Fibroblast of lung (primary cell): ENCODE results near the gene CCL11. TPM values are rescaled to one million over a fixed set of nuclear protein-coding genes. Genes with fewer than 3 reads are reported as not detected.
A peak's percentile ranks its signal among the peaks of the same experiment; 100 is the strongest.

Experiments used
- DNase-seq, 2 donors: peaks; one replicate each; pipeline versions ENCODE4 v3.0.0 to v3.0.0-alpha.2; 2010; ENCODE audit warnings: low read depth in 2 of 2
- H2AFZ ChIP-seq: 2 replicates; pipeline ENCODE4 v1.5.1; 2012; ENCODE audit warnings: low read length, control low read depth, inconsistent platforms
- H3K27ac ChIP-seq: 2 replicates; pipeline ENCODE4 v1.5.1; 2011; ENCODE audit warnings: low read length, control low read depth; ENCODE audit not compliant: insufficient read depth
- H3K27me3 ChIP-seq: 2 replicates; pipeline ENCODE4 v1.5.1; 2011; ENCODE audit warnings: mild to moderate bottlenecking, low read length; ENCODE audit not compliant: control insufficient read depth, insufficient read depth
- H3K36me3 ChIP-seq: 2 replicates; pipeline ENCODE4 v1.5.1; 2011; ENCODE audit warnings: low read length; ENCODE audit not compliant: control insufficient read depth, insufficient read depth
- H3K4me1 ChIP-seq: 2 replicates; pipeline ENCODE4 v1.5.1; 2011; ENCODE audit warnings: low read length; ENCODE audit not compliant: control insufficient read depth, insufficient read depth; ENCODE audit errors: extremely low read depth
- H3K4me2 ChIP-seq: 2 replicates; pipeline ENCODE4 v1.5.1; 2011; ENCODE audit warnings: low read length, control low read depth; ENCODE audit not compliant: insufficient read depth; ENCODE audit errors: extremely low read depth
- H3K4me3 ChIP-seq, 4 experiments: fragments of 200-600 bp in 1 of 4; sonication (generic) in 1 of 4; replicated peaks in 1 of 4; 2 replicates each; pipeline ENCODE4 v1.5.1; 2011 to 2016; ENCODE audit warnings: low read length in 4 of 4, low read depth in 3 of 4, mild to moderate bottlenecking in 3 of 4, control low read depth in 2 of 4, inconsistent platforms in 1 of 4, mixed read lengths in 1 of 4; ENCODE audit not compliant: insufficient read depth in 1 of 4; ENCODE audit errors: control extremely low read depth in 1 of 4
- H3K79me2 ChIP-seq: 2 replicates; pipeline ENCODE4 v1.5.1; 2012; ENCODE audit warnings: mild to moderate bottlenecking, low read length, inconsistent platforms; ENCODE audit not compliant: control insufficient read depth, insufficient read depth
- H3K9ac ChIP-seq: 2 replicates; pipeline ENCODE4 v1.5.1; 2011; ENCODE audit warnings: mild to moderate bottlenecking, low read length, control low read depth; ENCODE audit not compliant: insufficient read depth
- H3K9me3 ChIP-seq: 2 replicates; pipeline ENCODE4 v1.5.1; 2012; ENCODE audit warnings: low read depth, low read length; ENCODE audit not compliant: control insufficient read depth, insufficient read depth
- H4K20me1 ChIP-seq: 2 replicates; pipeline ENCODE4 v1.5.1; 2011; ENCODE audit warnings: low read length; ENCODE audit not compliant: control insufficient read depth, insufficient read depth; ENCODE audit errors: extremely low read depth
- CTCF ChIP-seq, 2 donors: IDR thresholded peaks in 1 of 2; conservative IDR thresholded peaks in 1 of 2; 1 replicate in 1 of 2; 2 replicates in 1 of 2; pipeline ENCODE4 v1.5.1; 2011 to 2012; ENCODE audit warnings: low read length in 2 of 2, control low read depth in 1 of 2, inconsistent platforms in 1 of 2, low read depth in 1 of 2, mild to moderate bottlenecking in 1 of 2
- EZH2 ChIP-seq: IDR thresholded peaks from 2 replicates; pipeline ENCODE4 v1.5.1; 2012; ENCODE audit warnings: low read length, control low read depth, mild to moderate bottlenecking; ENCODE audit errors: missing control alignments
- polyA plus RNA-seq, 2 donors: library from polyadenylated mRNA; depleted of rRNA in 1 of 2; stranded (reverse) in 1 of 2; unstranded in 1 of 2; fragments of >200 nt; gene quantifications; 2 replicates each; pipeline ENCODE4 v1.2.1, GENCODE V29; 2011 to 2012; ENCODE audit warnings: missing spikeins in 1 of 2
- total RNA-seq: library from RNA; depleted of rRNA; stranded (reverse); fragments of >200 nt; gene quantifications from 2 replicates; pipeline ENCODE4 v1.2.1, GENCODE V29; 2014

CCL11 gene
- total and polyA plus RNA-seq, 2 donors (not counting 1 experiment from before 2014, with no cell fraction given) = 0.91 TPM; not detected in 1

GRCh38 chr17:34305061-34305460 lies 19.5 kb downstream of the CCL11 start:
- H3K27me3 ChIP-seq = no peaks in the 10 kb centered on the region
- no peaks in the 10 kb centered on the region for H3K9me3 ChIP-seq
- H3K4me2 ChIP-seq = no peak overlapping the region
- no peaks in the 10 kb centered on the region for H3K79me2 ChIP-seq
- TF ChIP-seq EZH2 = no peak
- TF ChIP-seq CTCF (conservative IDR thresholded peaks at IDR 0.05 in 1 of 2, IDR thresholded peaks at IDR 0.05 in 1 of 2; ENCODE audit: low read depth in 1 of 2, low read length in 2 of 2) = no peak
- no peaks in the 10 kb centered on the region for H4K20me1 ChIP-seq
- no peak for DNase-seq
- H2AFZ ChIP-seq = no peak overlapping the region
- H3K4me3 ChIP-seq = no peak overlapping the region
- H3K9ac ChIP-seq = no peak overlapping the region
- no peak overlapping the region for H3K27ac ChIP-seq
- H3K4me1 ChIP-seq = peaks cover 17% of the 10 kb centered on the region
- H3K36me3 ChIP-seq = no peaks in the 10 kb centered on the region

GRCh38 chr17:34305606-34306005 lies 20.1 kb downstream of the CCL11 start:
- peaks cover 15% of the 10 kb centered on the region for H3K4me1 ChIP-seq
- DNase-seq = peak in 1 of 2 donors; percentile 38

GRCh38 chr17:34306466-34306865 lies 20.9 kb downstream of the CCL11 start:
- no peaks in the 10 kb centered on the region for H3K9me3 ChIP-seq
- no peaks in the 10 kb centered on the region for H3K36me3 ChIP-seq
- H3K4me1 ChIP-seq = peaks cover 12% of the 10 kb centered on the region
- H2AFZ ChIP-seq = no peak overlapping the region
- H3K9ac ChIP-seq = no peak overlapping the region
- no peaks in the 10 kb centered on the region for H4K20me1 ChIP-seq
- no peaks in the 10 kb centered on the region for H3K27me3 ChIP-seq
- TF ChIP-seq EZH2 = no peak
- TF ChIP-seq CTCF (conservative IDR thresholded peaks at IDR 0.05 in 1 of 2, IDR thresholded peaks at IDR 0.05 in 1 of 2; ENCODE audit: low read depth in 1 of 2, low read length in 2 of 2) = peak; percentile 50 to 68
- no peak overlapping the region for H3K4me2 ChIP-seq
- no peak overlapping the region for H3K4me3 ChIP-seq
- peak; percentile 70 to 73 for DNase-seq
- no peaks in the 10 kb centered on the region for H3K79me2 ChIP-seq
- peak overlapping the region; percentile 36 for H3K27ac ChIP-seq

More at GRCh38 chr17:34305606-34306005, 20.1 kb downstream of the CCL11 start:
- TF ChIP-seq EZH2 (no peak), CTCF (conservative IDR thresholded peaks at IDR 0.05 in 1 of 2, IDR thresholded peaks at IDR 0.05 in 1 of 2; ENCODE audit: low read depth in 1 of 2, low read length in 2 of 2) (no peak)
- Histone ChIP-seq H3K9me3 (no peaks in the 10 kb centered on the region), H3K4me3 (no peak overlapping the region), H3K4me2 (no peak overlapping the region), H4K20me1 (no peaks in the 10 kb centered on the region), H2AFZ (no peak overlapping the region), H3K36me3 (no peaks in the 10 kb centered on the region), H3K27ac (no peak overlapping the region), H3K27me3 (no peaks in the 10 kb centered on the region), H3K9ac (no peak overlapping the region), H3K79me2 (no peaks in the 10 kb centered on the region)
